Measurements from ENCODE around the gene ROBO1. TPM values are rescaled to one million over a fixed set of nuclear protein-coding genes. Genes with fewer than 3 reads are reported as not detected.

Gene ROBO1
- total and polyA plus RNA-seq, 2 donors (not counting 3 experiments of a cell fraction or from before 2014, with no cell fraction given), result 5.9 to 14.2 TPM

DNA sequence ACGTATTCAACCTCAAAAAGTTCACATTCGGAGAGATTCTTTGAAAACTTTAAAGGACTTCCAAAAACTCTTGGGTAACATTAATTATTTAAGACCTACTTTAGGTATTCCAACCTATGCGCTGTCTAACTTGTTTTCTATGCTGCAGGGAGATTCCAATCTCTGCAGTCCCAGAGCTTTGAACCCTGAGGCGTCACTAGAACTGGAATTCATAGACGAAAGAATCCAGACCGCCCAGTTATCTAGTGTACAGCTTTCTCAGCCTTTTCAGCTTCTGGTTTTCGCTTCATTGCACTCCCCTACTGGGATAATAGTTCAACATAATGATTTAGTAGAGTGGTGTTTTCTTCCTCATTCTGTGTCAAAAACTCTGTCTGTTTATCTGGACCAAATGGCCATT lies 711.3 kb downstream of the ROBO1 start:
- H3K27me3 ChIP-seq (ENCODE audit: control insufficient read depth in 2 of 2, insufficient read depth in 2 of 2, low read length in 2 of 2), result no peaks in the 10 kb centered on the region
- no peak overlapping the region for H3K9ac ChIP-seq (replicated peaks; ENCODE audit: extremely low read depth, insufficient read depth, low read length)
- no peaks in the 10 kb centered on the region for H3K79me2 ChIP-seq (ENCODE audit: control insufficient read depth, insufficient read depth, low read length)
- DNase-seq (ENCODE audit: low read depth, low spot score), result no peak
- intact Hi-C loops (cut with micrococcal nuclease) (no loop called here), dilution Hi-C loops (cut with MboI; ENCODE audit: extremely low pct_ligation_motif_present, low sequenced_read_pairs) (no loop called here)
- no TSS peak for BruUV-seq (replicated peaks)
- no peak overlapping the region for H3K27ac ChIP-seq (ENCODE audit: insufficient read depth, low read depth, low read length)
- ChIA-PET POLR2A (no interaction called here), CTCF (no interaction called here)
- FAIRE-seq, result no peak
- H4K20me1 ChIP-seq (replicated peaks; ENCODE audit: control insufficient read depth, extremely low read depth, insufficient read depth, low read length), result no peaks in the 10 kb centered on the region
- H3K4me1 ChIP-seq (ENCODE audit: control insufficient read depth, extremely low read depth, insufficient read depth, low read length), result no peaks in the 10 kb centered on the region
- TF ChIP-seq FOS (IDR thresholded peaks at IDR 0.05; ENCODE audit: borderline replicate concordance, insufficient read depth, low read length), result no peak
- TF ChIP-seq JUN (IDR thresholded peaks at IDR 0.05; ENCODE audit: borderline replicate concordance, insufficient read depth, insufficient read length, low read depth), result no peak
- no peak for TF ChIP-seq EZH2 (IDR thresholded peaks at IDR 0.05; ENCODE audit: borderline replicate concordance, low read depth, low read length, severe bottlenecking)
- no peak for TF ChIP-seq MYC (IDR thresholded peaks at IDR 0.05; ENCODE audit: low read depth, low read length)
- no peak for TF ChIP-seq POLR2A (IDR thresholded peaks at IDR 0.05; ENCODE audit: low read depth, low read length)
- TF ChIP-seq, protein P1, sequence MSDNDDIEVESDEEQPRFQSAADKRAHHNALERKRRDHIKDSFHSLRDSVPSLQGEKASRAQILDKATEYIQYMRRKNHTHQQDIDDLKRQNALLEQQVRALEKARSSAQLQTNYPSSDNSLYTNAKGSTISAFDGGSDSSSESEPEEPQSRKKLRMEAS (IDR thresholded peaks at IDR 0.05; ENCODE audit: insufficient read depth, insufficient read length), result no peak
- TF ChIP-seq GATA2 (IDR thresholded peaks at IDR 0.05; ENCODE audit: insufficient read depth, insufficient read length, low read depth, low read length), result no peak
- no peak for TF ChIP-seq POLR2AphosphoS5 (IDR thresholded peaks at IDR 0.05; ENCODE audit: insufficient read depth, low read depth, low read length)
- TF ChIP-seq, protein P2, sequence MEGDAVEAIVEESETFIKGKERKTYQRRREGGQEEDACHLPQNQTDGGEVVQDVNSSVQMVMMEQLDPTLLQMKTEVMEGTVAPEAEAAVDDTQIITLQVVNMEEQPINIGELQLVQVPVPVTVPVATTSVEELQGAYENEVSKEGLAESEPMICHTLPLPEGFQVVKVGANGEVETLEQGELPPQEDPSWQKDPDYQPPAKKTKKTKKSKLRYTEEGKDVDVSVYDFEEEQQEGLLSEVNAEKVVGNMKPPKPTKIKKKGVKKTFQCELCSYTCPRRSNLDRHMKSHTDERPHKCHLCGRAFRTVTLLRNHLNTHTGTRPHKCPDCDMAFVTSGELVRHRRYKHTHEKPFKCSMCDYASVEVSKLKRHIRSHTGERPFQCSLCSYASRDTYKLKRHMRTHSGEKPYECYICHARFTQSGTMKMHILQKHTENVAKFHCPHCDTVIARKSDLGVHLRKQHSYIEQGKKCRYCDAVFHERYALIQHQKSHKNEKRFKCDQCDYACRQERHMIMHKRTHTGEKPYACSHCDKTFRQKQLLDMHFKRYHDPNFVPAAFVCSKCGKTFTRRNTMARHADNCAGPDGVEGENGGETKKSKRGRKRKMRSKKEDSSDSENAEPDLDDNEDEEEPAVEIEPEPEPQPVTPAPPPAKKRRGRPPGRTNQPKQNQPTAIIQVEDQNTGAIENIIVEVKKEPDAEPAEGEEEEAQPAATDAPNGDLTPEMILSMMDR (IDR thresholded peaks at IDR 0.05; ENCODE audit: extremely low read depth in 1 of 2, insufficient read depth in 1 of 2, low read depth in 1 of 2, low read length in 2 of 2), result no peak
- no peak overlapping the region for H2AFZ ChIP-seq (ENCODE audit: low read depth, low read length)
- no peaks in the 10 kb centered on the region for H3K9me3 ChIP-seq (replicated peaks; ENCODE audit: control insufficient read depth, insufficient read depth, low read length)
- H3K9me1 ChIP-seq (replicated peaks; ENCODE audit: control insufficient read depth, extremely low read depth, insufficient read depth, low read length), result no peaks in the 10 kb centered on the region
- no peak overlapping the region for H3K4me3 ChIP-seq (replicated peaks in 1 of 3; ENCODE audit: insufficient read depth in 1 of 3, low read depth in 1 of 3, low read length in 3 of 3)
- H3K36me3 ChIP-seq (ENCODE audit: control insufficient read depth in 2 of 2, extremely low read depth in 1 of 2, insufficient read depth in 2 of 2, low read length in 2 of 2), result no peaks in the 10 kb centered on the region
- H3K4me2 ChIP-seq (ENCODE audit: insufficient read depth, low read length), result no peak overlapping the region

Measured in endothelial cell of umbilical vein (primary cell).